Stimulated activated CD4-positive, alpha-beta T cell treated with anti-CD3 and anti-CD28 coated beads, TNF-alpha, amount 100 ng/mL, for 48 hours (primary cell): ENCODE data around the gene OR52E5.

Experiments used
- DNase-seq, 3 donors: peaks; one replicate each; pipeline ENCODE4 v3.0.0-alpha.2; 2020; ENCODE audit warnings: low read depth in 3 of 3

Gene OR52E5

DNA sequence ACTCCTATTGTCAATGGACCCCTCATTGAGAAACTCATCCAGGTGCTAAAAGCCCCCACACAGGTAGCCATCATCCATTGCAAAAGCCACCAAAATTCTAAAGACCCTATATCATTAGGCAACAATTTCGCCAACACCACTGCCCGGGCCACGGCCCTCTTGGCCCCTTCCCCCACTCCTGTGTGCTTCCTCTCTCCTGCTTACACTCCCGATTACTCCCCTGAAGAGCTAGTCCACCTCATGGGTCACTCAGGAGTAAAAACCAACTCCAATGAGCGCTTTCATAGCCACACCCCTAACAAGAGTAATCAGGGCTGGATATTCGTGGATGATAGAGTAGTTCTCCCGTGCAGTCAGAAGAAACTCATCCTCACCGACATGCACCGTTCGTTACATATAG lies 40.1 kb downstream of the OR52E5 start:
- no peak for DNase-seq

DNA sequence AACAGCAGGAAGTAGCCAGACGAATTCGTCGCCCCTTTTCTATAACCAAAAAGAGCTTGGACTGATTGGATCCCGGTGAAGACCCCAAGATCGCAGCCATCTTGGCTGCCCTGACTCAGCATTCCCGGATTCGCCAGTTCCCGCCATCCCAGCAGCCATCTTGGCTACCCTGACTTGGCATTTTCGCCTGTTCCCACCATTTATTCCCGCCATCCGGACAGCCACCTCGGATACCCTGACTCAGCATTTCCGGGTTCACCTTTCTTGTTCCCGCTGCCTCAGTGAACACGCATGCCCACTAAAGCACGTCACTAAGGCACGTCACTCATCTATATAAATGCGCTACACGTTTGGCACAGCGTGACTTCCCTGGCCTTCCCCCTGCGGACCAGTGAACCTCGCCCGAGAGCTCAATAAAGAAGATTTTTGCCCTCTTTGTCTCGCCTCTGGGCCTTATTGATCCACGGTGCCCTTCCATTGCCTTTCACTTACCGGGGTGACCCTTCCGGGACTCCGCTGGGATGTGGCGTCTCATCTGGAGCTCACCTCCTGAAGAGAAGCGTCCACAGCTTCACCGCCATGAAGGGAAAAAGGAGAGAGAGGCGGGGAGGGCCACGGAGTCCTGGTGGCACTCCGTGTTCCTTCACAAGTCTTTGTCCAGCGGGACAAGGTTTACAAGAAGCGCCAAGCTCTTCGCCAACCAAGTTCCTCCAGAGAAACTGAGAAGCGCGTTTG lies 45.0 kb downstream of the OR52E5 start:
- DNase-seq = no peak

DNA sequence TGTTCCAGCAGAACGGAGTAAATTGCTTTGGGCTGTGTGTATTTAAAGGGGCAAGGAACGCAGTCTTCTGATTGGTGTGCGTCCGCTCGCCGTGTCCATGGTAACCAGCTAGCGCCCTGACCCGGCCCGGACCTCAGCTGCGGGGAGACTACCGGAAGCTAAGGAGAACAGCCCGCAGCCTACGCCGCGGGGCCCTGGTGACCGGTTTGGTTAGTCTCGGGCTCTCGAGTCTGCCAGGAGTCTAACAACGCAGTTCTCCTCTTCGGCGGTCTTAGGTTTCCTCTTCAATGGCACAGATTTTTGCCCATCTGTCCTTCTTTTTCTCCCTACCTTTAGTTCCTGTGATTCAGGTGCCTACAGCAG lies 45.6 kb downstream of the OR52E5 start:
- DNase-seq = no peak

DNA sequence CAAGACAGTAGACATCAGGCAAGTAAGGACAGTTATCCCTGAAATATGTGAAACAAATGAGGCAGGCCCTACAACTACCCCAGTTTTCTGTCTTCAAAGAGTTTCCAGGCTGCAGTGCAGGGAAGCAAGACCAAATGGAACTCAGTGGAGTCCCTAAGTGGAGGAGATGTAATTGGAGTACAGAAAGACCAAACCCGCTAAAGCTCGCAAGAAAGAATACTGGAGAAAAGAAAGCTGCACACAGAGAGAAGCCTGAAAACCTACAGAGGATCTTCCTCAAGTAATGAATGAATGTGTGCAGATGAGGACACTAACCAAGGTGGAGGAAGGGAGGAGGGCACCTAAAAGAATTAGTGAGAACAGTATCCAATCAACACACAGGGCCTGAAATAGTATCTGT lies 47.7 kb downstream of the OR52E5 start:
- no peak for DNase-seq

DNA sequence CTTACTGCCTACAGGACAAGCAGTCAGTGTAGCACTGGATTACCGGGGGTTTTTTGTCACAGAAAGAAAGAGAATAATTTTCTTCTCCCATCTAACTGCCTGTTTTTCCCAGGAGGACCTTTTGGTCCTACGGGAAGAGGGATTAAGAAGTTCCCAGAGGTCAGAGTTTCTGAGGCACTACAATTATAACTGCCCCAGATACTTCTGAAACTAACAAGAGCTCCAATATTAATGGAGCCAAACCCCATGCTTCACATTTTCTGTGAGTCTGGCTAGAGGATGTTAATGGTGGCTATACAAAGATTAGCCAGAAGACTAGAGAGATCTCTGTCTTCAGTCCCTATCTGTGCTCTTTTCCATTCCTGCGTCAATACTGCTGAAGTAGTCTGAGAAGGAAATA lies 48.9 kb downstream of the OR52E5 start, which contains the start of gene OR56A3:
Gene OR56A3, plus strand, starts transcription at position 301 of the 400 bp plus-strand sequence. CDS start 5,096 bp downstream, outside the sequence.
- no peak for DNase-seq
